ENCODE results near the gene ARL17A.
"Not testable (repeated sequence)": the region's sequence is repeated elsewhere in the genome, so short reads cannot be mapped to it uniquely, and the experiment has no call there.

- TF ChIP-seq NFRKB (IDR thresholded peaks at IDR 0.05); SP1 (IDR thresholded peaks at IDR 0.05); ARNT (IDR thresholded peaks at IDR 0.05); BHLHE40 (IDR thresholded peaks at IDR 0.05; ENCODE audit: borderline replicate concordance); FOXA1 (IDR thresholded peaks at IDR 0.05); LEF1 (IDR thresholded peaks at IDR 0.05; ENCODE audit: borderline replicate concordance); FOXK2 (IDR thresholded peaks at IDR 0.05); FOXM1 (IDR thresholded peaks at IDR 0.05; ENCODE audit: borderline replicate concordance); HDGF (IDR thresholded peaks at IDR 0.05; ENCODE audit: borderline replicate concordance); SUZ12 (IDR thresholded peaks at IDR 0.05); TARDBP (IDR thresholded peaks at IDR 0.05); CTBP1 (IDR thresholded peaks at IDR 0.05; ENCODE audit: borderline replicate concordance): not testable (repeated sequence)
These were observed 67.3 kb downstream of the ARL17A start, which contains the start of gene LRRC37A2 for GRCh38 chr17:46512168-46512567.

Data from HEK293T (cell line).